Measurements from ENCODE around the gene TNNC2.
"Not testable (repeated sequence)": the region's sequence is repeated elsewhere in the genome, so short reads cannot be mapped to it uniquely, and the experiment has no call there.

Gene TNNC2

DNA sequence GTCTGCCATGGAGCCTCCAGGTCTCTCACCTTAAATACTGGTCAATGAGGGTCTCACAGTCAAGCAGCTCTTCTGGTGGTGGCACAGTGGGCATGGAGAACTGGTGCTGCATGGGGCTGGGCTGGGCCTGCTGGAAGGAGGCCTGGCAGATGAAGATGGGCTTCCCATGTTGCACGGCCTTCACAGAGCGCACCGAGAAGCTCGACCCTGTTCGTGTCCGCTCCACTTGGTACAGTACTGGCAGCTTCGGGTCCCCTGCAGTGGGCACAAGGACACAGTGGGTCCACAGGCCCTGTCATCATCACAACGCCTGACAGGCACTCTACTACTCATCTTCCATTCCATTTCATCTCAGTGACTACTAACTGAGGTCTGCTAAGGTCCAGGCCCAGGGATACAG lies 21.3 kb upstream of the TNNC2 start:
- DNase-seq, result no peak

DNA sequence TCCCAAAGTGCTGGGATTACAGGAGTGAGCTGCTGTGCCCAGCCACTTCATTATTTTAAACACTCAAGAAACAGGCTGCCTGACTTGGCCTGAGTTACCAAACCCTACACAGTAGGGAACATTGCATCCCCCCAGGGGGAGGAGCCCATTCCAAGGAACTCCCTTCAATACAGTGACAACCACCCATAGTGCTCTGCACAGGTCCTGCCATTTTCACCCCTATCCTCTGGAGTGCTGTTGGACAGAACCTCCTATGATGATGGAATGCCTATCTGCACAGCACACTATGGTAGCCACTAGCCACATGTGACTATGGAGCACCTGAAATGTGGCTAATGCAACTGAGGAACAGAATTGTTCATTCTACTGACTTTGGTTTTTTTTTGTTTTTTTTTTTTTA lies 18.3 kb upstream of the TNNC2 start:
- DNase-seq, result no peak

- no peak for DNase-seq
Observed at GRCh38 chr20:45843506-45843905, 16.4 kb upstream of the TNNC2 start.

DNA sequence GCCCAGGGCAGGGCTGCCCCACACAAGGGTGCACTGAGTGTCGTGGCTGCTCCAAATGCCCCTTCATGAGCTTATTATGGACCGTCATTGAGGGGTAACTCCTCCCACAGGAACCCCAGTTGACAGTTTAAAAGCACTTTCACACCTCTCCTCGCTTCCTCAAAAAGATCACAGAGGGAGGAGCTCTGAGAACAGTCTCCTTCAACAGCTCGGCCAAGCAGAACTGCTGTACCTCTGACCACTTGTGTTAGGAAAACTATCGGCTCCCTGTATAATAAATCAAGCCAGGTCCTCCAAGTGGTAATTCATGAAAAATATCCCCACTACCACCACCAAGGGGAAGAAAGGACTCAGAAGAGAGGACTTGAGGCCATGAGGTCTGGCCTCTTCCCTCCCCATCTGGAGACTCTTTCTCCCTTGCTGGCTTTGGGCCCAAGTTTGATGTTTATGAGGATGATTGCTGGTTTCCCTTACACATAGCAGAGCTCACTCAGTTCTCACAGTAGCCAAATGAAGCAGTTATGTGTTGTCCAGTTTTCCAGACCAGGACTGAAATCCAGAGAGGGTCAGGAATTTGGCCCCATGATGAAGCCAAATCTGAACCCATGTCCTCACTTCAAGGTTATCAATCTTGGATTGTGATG lies 15.2 kb upstream of the TNNC2 start:
- DNase-seq, result no peak

DNA sequence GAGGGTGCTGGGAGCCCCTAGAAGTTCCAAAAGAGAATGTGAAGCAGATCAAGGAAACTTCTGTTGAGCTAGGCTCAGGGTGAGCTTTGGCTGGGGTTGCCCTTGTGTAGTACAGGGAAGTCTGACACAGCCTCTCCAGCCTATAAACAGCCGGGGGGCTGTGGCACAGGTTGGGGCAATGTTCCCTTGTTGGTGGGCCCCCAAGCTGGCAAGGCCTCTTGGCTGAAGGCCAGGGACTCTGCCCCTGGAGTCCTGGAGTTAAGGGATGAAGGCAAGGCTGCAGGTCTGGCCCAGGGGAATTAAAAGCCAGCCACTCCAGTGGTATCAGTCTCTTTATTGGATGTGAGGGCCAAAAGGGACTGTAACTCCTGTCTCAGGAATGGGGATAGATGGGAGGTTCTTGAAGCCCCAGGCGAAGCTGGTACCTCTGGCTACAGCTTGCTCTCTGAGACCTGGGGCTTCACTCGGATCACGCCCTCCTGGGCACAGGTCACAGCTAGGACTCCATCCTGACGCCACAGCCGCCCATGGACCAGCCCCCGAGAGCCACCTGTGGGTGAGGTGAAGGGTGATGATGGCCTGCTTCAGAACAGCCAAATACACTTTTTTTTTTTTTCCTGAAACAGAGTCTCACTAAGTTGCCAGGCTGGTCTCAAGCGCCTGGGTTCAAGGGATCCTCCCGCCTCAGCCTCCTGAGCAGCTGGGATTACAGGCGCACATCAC lies 14.5 kb upstream of the TNNC2 start:
- no peak for DNase-seq

GRCh38 chr20:45840700-45841198 lies 13.6 kb upstream of the TNNC2 start:
- DNase-seq, result no peak

GRCh38 chr20:45836841-45837240 lies 9.7 kb upstream of the TNNC2 start:
- no peak for DNase-seq

GRCh38 chr20:45835825-45836224 lies 8.7 kb upstream of the TNNC2 start:
- no peak for DNase-seq

GRCh38 chr20:45835329-45835765 lies 8.2 kb upstream of the TNNC2 start:
- no peak for DNase-seq

- DNase-seq, result no peak
Observed at GRCh38 chr20:45834797-45835161, 7.7 kb upstream of the TNNC2 start.

DNA sequence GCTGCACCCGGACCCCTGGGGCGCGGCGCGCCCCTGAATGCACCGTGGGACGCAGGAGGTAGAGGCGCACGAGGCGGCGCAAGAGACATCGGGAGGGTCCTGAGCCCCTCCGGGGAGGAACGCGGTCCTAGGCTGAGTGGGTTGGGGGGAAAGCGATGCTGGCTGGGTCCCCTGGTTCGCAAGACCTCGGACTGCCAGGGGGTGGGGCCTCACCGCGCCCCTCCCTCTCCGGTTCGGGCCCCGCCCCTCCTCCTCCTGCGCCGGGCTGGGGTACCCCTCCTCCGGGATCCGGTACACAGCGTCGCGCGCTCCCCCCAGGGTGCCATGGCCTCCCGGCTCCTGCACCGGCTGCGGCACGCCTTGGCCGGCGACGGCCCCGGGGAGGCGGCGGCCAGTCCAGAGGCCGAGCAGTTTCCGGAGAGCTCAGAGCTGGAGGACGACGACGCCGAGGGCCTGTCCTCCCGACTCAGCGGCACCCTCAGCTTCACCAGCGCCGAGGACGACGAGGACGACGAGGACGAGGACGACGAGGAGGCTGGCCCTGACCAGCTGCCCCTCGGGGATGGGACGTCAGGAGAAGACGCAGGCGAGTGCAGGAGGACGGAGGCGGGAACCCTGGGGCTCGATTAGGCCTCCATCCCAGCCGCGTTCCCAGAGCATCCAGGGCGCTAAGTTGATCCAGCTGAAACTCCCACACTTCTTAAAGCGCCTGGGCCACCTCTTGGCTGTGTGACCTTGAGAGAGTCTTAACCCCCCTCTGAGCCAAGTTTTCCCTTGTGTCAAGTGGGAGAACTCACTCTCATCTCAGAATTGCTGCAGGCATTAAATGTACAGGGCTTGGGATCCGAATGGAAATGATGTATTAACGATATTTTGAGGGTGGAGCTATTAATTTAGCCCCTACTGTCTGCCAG lies 7.0 kb upstream of the TNNC2 start:
- DNase-seq, result peak; percentile 52 to 70

GRCh38 chr20:45833030-45833882 lies 6.1 kb upstream of the TNNC2 start, which contains the start of gene SNX21:
TSS of gene SNX21 (plus strand) at chr20:45833799. CDS start at chr20:45833920, 121 bp downstream.
- DNase-seq, result peak; percentile 31 to 54

- no peak for DNase-seq
Observed at GRCh38 chr20:45832619-45833018, 5.5 kb upstream of the TNNC2 start.

DNA sequence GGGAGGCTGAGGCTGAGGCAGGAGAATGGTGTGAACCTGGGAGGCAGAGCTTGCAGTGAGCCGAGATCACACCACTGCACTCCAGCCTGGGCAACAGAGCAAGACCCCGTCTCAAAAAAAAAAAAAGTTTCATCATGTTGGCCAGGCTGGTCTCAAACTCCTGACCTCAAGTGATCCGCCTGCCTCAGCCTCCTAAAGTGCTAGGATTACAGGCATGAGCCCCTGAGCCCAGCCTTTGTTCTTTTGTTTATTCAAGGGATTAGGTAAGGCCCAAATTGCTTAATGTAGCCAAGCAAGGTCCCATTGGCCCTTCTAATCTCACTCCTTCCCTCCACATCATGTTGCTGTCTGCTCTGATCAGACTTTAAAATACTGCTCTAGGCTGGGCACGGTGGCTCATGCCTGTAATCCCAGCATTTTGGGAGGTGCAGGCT lies 2.6 kb upstream of the TNNC2 start:
- DNase-seq, result not testable (repeated sequence)

DNA sequence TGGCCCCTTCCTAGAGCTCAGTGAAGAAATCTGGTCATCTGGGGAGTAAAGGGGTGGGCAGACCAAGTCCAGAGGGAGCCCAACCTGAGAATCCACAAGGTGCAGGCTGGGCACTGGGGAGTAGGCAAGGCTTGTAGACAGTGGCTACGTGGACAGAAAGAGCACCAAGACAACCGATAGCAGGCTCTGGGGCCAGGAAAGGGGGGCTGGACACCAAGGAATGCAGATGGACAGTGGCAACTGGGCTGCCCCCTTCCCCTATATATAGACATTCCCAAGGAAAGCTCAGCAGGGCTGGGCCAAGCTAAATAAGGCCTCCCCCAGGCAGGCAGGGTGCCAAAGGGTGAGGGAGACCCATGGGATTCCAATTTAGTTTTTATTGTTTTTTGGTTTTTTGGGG lies 1.5 kb upstream of the TNNC2 start:
- no peak for DNase-seq

GRCh38 chr20:45827712-45828111 lies 600 bp upstream of the TNNC2 start:
- no peak for DNase-seq

- DNase-seq, result no peak
Observed at GRCh38 chr20:45826381-45827019, 612 bp downstream of the TNNC2 start.

DNA sequence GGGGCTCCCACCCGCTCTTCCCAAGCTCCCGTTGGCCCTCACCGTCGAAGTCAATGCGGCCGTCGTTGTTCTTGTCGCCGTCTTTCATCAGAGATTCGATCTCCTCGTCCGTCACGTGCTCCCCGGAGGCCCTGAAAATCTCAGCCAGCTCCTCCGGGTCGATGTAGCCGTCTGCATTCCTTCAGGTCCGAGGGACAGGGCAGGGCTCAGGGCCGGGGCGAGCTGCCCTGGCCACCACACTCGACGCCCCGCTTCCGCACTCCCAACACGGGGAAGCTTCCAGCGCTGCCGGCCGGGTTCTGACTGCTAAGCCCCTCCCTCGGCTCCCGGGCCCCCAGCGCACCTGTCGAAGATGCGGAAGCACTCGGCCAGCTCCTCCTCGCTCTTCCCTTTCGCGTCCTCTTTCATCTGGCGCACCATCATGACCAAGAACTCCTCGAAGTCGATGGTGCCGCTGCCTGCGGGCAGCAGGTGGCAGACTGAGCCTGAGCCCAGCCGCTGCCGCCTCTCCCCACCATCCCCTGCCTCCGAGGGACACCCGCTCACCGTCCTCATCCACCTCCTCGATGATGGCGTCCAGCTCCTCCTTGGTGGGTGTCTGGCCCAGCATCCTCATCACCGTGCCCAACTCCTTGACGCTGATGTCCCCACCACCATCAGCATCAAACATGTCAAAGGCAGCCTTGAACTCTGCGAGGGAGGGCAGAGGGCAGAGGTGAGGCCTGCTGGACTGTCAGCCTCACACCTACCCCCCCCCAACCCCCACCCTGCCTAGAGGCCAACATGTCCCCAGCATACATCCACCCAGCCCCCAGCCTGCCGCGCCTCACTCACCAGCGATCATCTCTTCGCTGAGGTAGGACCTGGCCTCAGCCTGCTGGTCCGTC lies 2.9 kb downstream of the TNNC2 start:
- DNase-seq, result peak; percentile 54 to 70

- DNase-seq, result no peak
Observed at GRCh38 chr20:45822857-45823256, 4.3 kb downstream of the TNNC2 start.

- no peak for DNase-seq
Observed at GRCh38 chr20:45821947-45822346, 5.2 kb downstream of the TNNC2 start.

DNA sequence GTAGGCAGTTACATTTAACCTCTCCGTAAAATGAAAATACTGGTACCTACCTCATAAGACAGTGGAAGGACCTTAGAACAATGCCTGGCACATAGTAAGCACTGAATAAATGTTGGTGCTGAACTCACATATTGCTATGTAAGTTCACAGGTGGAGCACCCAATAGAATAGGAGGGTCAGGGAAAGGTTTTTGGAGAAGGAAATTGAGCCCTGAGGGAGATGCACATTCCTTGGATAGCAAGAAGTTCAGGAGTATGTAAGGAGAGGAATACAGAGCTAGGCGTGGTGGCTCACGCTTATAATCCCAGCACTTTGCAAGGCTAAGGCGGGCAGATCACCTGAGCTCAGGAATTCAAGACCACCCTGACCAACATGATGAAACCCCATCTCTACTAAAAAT lies 7.6 kb downstream of the TNNC2 start:
- DNase-seq, result no peak

All from activated T-cell treated with anti-CD3 and anti-CD28 coated beads, Interleukin-2, amount 50 U/mL, for 48 hours (primary cell).